Mesenchymal stem cell (in vitro differentiated cells and primary cell): ENCODE results near the gene MPZL1.

Experiments used
- DNase-seq: peaks from one replicate; pipeline ENCODE4 v3.0.0-alpha.2; 2013
- H2AFZ ChIP-seq: one replicate; pipeline ENCODE4 v1.6.1; 2013; ENCODE audit warnings: low read depth, mild to moderate bottlenecking, control low read depth, inconsistent platforms, low read length, moderate library complexity
- H2AK5ac ChIP-seq: 2 replicates; pipeline ENCODE4 v1.6.1; 2013; ENCODE audit warnings: low read length, moderate library complexity, mild to moderate bottlenecking, inconsistent platforms; ENCODE audit not compliant: severe bottlenecking
- H2BK120ac ChIP-seq: one replicate; pipeline ENCODE4 v1.6.1; 2013; ENCODE audit warnings: low read depth, mild to moderate bottlenecking, inconsistent platforms, low read length, moderate library complexity
- H2BK12ac ChIP-seq, 2 experiments: one replicate each; pipeline ENCODE4 v1.6.1; 2013; ENCODE audit warnings: inconsistent platforms in 2 of 2, low read length in 2 of 2, mild to moderate bottlenecking in 2 of 2, moderate library complexity in 2 of 2, control low read depth in 1 of 2
- H2BK15ac ChIP-seq: one replicate; pipeline ENCODE4 v1.6.1; 2013; ENCODE audit warnings: mild to moderate bottlenecking, low read depth, inconsistent platforms; ENCODE audit not compliant: poor library complexity, severe bottlenecking
- H2BK5ac ChIP-seq: 2 replicates; pipeline ENCODE4 v1.6.1; 2013; ENCODE audit warnings: low read depth, mild to moderate bottlenecking, low read length, control low read depth, inconsistent platforms; ENCODE audit not compliant: poor library complexity, severe bottlenecking
- H3K14ac ChIP-seq, 2 experiments: one replicate each; pipeline ENCODE4 v1.6.1; 2013; ENCODE audit warnings: inconsistent platforms in 2 of 2, low read length in 2 of 2, control low read depth in 1 of 2, mild to moderate bottlenecking in 1 of 2, moderate library complexity in 1 of 2
- H3K18ac ChIP-seq, 2 experiments: one replicate each; pipeline ENCODE4 v1.6.1; 2013; ENCODE audit warnings: inconsistent platforms in 2 of 2, low read length in 2 of 2, control low read depth in 1 of 2, low read depth in 1 of 2, mild to moderate bottlenecking in 1 of 2
- H3K23ac ChIP-seq, 2 experiments: one replicate each; pipeline ENCODE4 v1.6.1; 2013; ENCODE audit warnings: inconsistent platforms in 2 of 2, low read length in 2 of 2, mild to moderate bottlenecking in 2 of 2, moderate library complexity in 2 of 2, control low read depth in 1 of 2
- H3K27ac ChIP-seq: 2 replicates; pipeline ENCODE4 v1.5.1; 2013; ENCODE audit warnings: mild to moderate bottlenecking, moderate library complexity, low read length, control low read depth, inconsistent platforms; ENCODE audit not compliant: poor library complexity, severe bottlenecking
- H3K27me3 ChIP-seq, 2 experiments: 2 replicates each; pipeline versions ENCODE4 v1.6.1 to v1.7.0; 2013; ENCODE audit warnings: low read length in 2 of 2, mild to moderate bottlenecking in 2 of 2, moderate library complexity in 2 of 2, control low read depth in 1 of 2, inconsistent platforms in 1 of 2; ENCODE audit not compliant: control insufficient read depth in 1 of 2, insufficient read depth in 1 of 2
- H3K36me3 ChIP-seq, 2 experiments: 2 replicates each; pipeline versions ENCODE4 v1.6.1 to v1.7.0; 2013; ENCODE audit warnings: low read length in 2 of 2, control low read depth in 1 of 2, inconsistent platforms in 1 of 2, low read depth in 1 of 2, mild to moderate bottlenecking in 1 of 2; ENCODE audit not compliant: insufficient read depth in 2 of 2, control insufficient read depth in 1 of 2
- H3K4ac ChIP-seq, 2 experiments: one replicate each; pipeline ENCODE4 v1.6.1; 2013; ENCODE audit warnings: inconsistent platforms in 2 of 2, low read length in 2 of 2, mild to moderate bottlenecking in 2 of 2, moderate library complexity in 2 of 2, control low read depth in 1 of 2, low read depth in 1 of 2
- H3K4me1 ChIP-seq: 2 replicates; pipeline ENCODE4 v1.6.1; 2013; ENCODE audit warnings: low read depth, low read length, control low read depth; ENCODE audit not compliant: control insufficient read depth, insufficient read depth
- H3K4me2 ChIP-seq: 2 replicates; pipeline ENCODE4 v1.6.1; 2013; ENCODE audit warnings: low read length, mild to moderate bottlenecking, inconsistent platforms; ENCODE audit not compliant: poor library complexity, severe bottlenecking
- H3K4me3 ChIP-seq, 2 experiments: 2 replicates each; pipeline versions ENCODE4 v1.5.1 to v1.7.0; 2013; ENCODE audit warnings: low read length in 2 of 2, mild to moderate bottlenecking in 2 of 2, control low read depth in 1 of 2, low read depth in 1 of 2; ENCODE audit not compliant: insufficient read depth in 1 of 2
- H3K79me1 ChIP-seq: replicated peaks from 2 replicates; pipeline ENCODE4 v1.6.1; 2013; ENCODE audit warnings: mild to moderate bottlenecking, control low read depth, low read length, inconsistent platforms; ENCODE audit not compliant: poor library complexity, severe bottlenecking
- H3K9ac ChIP-seq: 2 replicates; pipeline ENCODE4 v1.7.0; 2013; ENCODE audit warnings: mild to moderate bottlenecking, low read length, moderate library complexity
- H3K9me3 ChIP-seq: 2 replicates; pipeline ENCODE4 v1.7.0; 2013; ENCODE audit warnings: mild to moderate bottlenecking, low read length; ENCODE audit not compliant: control insufficient read depth
- H4K8ac ChIP-seq: one replicate; pipeline ENCODE4 v1.6.1; 2013; ENCODE audit warnings: inconsistent platforms, mild to moderate bottlenecking, low read length, moderate library complexity
- H4K91ac ChIP-seq: one replicate; pipeline ENCODE4 v1.6.1; 2013; ENCODE audit warnings: mild to moderate bottlenecking, low read length, inconsistent platforms
- WGBS: methylation state at CpG from one replicate; pipeline ENCODE4 v1.1.7; 2013; ENCODE audit warnings: mixed read lengths; 5-methylcytosine and 5-hydroxymethylcytosine counted together

MPZL1 gene

DNA sequence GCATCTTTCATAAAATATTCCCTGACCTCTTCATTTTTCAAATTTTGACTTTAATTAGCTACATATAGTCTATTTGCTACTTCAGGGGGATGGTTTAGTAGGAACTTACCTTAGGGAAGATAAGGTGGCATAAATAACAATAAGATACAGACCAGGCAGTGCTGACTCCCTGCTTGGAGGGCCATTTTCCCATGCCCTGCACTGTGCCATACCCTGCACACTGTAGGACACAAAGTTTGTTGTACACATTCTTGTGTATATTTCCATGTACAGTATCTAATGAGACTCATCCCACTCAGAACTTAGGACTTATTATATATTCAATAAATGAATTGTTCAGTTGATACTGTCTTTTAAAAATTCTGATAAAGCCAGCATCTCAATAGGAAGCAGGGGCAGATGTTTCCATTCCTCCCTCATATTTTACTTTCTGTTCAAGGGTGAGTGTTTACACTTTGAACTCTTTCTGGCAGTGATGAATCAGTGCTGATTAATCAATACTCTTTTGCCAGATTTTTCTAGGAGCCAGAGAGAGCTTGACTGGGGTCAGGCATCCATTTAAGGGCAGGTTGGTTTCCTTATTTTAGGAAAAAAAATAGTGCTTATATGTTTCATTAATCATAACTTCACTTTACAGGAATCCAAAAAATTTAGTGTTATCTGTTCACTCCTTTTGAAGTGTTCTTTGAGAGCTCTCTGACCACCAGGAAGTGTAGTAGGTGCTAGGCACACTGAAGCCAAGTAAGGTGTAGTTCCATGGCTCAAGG lies 30.6 kb downstream of the MPZL1 start:
- no peak overlapping the region for H3K27ac ChIP-seq
- peaks cover 6% of the 10 kb centered on the region for H3K79me1 ChIP-seq
- no peak overlapping the region for H2BK15ac ChIP-seq
- no peak overlapping the region for H3K4me2 ChIP-seq
- H3K27me3 ChIP-seq: no peaks in the 10 kb centered on the region
- no peak overlapping the region for H3K23ac ChIP-seq
- H3K9me3 ChIP-seq: no peaks in the 10 kb centered on the region
- DNase-seq: no peak
- no peak overlapping the region for H3K14ac ChIP-seq
- no peak overlapping the region for H3K18ac ChIP-seq
- H2BK5ac ChIP-seq: no peak overlapping the region
- H2AFZ ChIP-seq: no peak overlapping the region
- peak overlapping the region; percentile 73 for H3K9ac ChIP-seq
- H4K91ac ChIP-seq: no peak overlapping the region
- H3K4ac ChIP-seq: no peak overlapping the region
- peak overlapping the region; percentile 19 for H4K8ac ChIP-seq
- peak overlapping the region in 1 of 2 experiments; percentile 67 for H3K4me3 ChIP-seq
- H3K36me3 ChIP-seq: peaks cover 0 to 4% of the 10 kb centered on the region in 2 experiments
- peaks cover 11% of the 10 kb centered on the region for H3K4me1 ChIP-seq
- no peak overlapping the region for H2AK5ac ChIP-seq
- H2BK120ac ChIP-seq: no peak overlapping the region
- H2BK12ac ChIP-seq: peak overlapping the region in 1 of 2 experiments; percentile 63

DNA sequence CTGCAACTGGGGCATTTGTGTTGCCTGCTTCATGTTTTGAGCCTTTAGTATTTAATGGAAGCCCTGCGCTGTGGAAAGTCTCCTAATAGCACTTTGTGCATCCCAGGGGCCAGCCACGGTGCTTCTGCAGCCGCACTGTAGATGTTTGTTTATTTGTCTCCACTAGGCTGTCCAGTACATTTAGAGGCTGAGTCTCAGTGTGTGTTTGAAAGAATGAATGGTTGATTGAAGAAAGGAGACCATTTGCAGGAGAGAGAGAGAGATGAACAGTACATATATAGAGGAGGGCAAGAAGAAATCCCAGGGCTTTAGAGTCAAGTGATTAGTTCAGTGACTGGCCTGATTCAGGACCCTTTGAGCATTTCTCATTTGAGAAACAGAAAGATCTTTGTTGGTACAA lies 33.9 kb downstream of the MPZL1 start:
- H3K4me1 ChIP-seq: peaks cover 9% of the 10 kb centered on the region
- no peak overlapping the region for H4K91ac ChIP-seq
- no peak overlapping the region for H4K8ac ChIP-seq
- no peak overlapping the region for H3K18ac ChIP-seq
- no peak overlapping the region for H3K14ac ChIP-seq
- no peak overlapping the region for H2BK15ac ChIP-seq
- DNase-seq: peak; percentile 51
- no peak overlapping the region for H3K27ac ChIP-seq
- H3K4me2 ChIP-seq: no peak overlapping the region
- no peaks in the 10 kb centered on the region for H3K9me3 ChIP-seq
- H3K27me3 ChIP-seq: no peaks in the 10 kb centered on the region
- H2BK12ac ChIP-seq: no peak overlapping the region
- peaks cover 11% of the 10 kb centered on the region for H3K79me1 ChIP-seq
- H2BK120ac ChIP-seq: no peak overlapping the region
- peak overlapping the region in 1 of 2 experiments; percentile 6 for H3K4me3 ChIP-seq
- H2AFZ ChIP-seq: no peak overlapping the region
- H2BK5ac ChIP-seq: no peak overlapping the region
- no peak overlapping the region for H3K23ac ChIP-seq
- H3K9ac ChIP-seq: peak overlapping the region; percentile 7
- no peak overlapping the region for H2AK5ac ChIP-seq
- H3K4ac ChIP-seq: no peak overlapping the region
- 28% methylated on average over 3 of the region's 3 CpGs for WGBS
- peaks cover 2 to 4% of the 10 kb centered on the region in 2 experiments for H3K36me3 ChIP-seq

DNA sequence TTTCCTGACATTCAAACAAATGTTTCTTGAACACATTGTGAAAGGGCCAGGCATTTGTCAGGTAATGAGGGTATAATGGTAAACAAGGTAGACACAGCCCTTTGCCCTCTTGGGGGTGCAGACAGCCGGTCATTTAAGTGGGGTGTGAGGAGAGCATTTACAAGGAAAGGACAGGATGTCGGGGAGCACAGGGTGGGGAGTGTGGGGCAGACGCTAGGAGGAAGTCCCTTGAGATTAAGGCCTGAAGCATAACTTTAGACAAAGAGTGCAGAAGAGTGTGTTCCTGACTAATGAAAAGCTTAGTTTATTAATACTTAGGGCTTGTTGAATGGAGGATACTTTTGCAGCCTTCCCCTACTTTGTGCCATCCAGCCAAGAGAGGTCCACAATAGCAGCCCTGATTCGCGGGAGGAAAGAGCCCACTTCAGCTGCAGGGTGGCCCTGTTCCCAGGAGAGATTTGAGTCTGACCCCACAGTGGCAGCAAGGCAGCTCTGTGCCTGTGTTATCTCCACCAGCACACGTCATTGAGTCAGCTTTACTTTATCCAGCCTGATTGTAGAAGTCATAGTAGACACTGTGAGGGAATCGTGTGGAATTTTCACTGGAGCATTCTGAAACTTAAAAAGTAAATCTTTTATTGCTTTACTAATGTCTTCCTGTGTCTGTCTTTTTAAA lies 35.1 kb downstream of the MPZL1 start:
- H3K23ac ChIP-seq: peak overlapping the region in 1 of 2 experiments; percentile 72
- H3K36me3 ChIP-seq: peaks cover 2 to 4% of the 10 kb centered on the region in 2 experiments
- 70% methylated on average over 6 of the region's 7 CpGs for WGBS

More for the DNA sequence above, 35.1 kb downstream of the MPZL1 start:
- Histone ChIP-seq H2AFZ (no peak overlapping the region), H3K14ac (peak overlapping the region in 1 of 2 experiments; percentile 28), H3K79me1 (peaks cover 11% of the 10 kb centered on the region), H3K27ac (peak overlapping the region; percentile 6), H2BK15ac (no peak overlapping the region), H2BK120ac (no peak overlapping the region), H3K9me3 (no peaks in the 10 kb centered on the region), H3K27me3 (no peaks in the 10 kb centered on the region), H3K4ac (no peak overlapping the region), H4K8ac (peak overlapping the region; percentile 66), H2BK5ac (no peak overlapping the region), H3K9ac (peak overlapping the region; percentile 5), H4K91ac (peak overlapping the region; percentile 62), H2BK12ac (peak overlapping the region in 1 of 2 experiments; percentile 54), H3K18ac (peak overlapping the region; percentile 34 to 37), H3K4me2 (no peak overlapping the region), H3K4me1 (peaks cover 10% of the 10 kb centered on the region), H2AK5ac (no peak overlapping the region), H3K4me3 (no peak overlapping the region)
- DNase-seq: peak; percentile 73
